Skeletal muscle tissue (tissue), 4 donors: ENCODE measurements around the gene DNAJB6. TPM values are rescaled to one million over a fixed set of nuclear protein-coding genes. Genes with fewer than 3 reads are reported as not detected.

Source experiments
- H3K27ac ChIP-seq: one replicate; pipeline ENCODE4 v1.7.0; 2013; ENCODE audit warnings: mild to moderate bottlenecking, low read depth, low read length, inconsistent platforms
- H3K27me3 ChIP-seq, 3 donors: one replicate each; pipeline ENCODE4 v1.7.0; 2013; ENCODE audit warnings: low read length in 3 of 3; ENCODE audit not compliant: control insufficient read depth in 3 of 3, insufficient read depth in 3 of 3
- H3K36me3 ChIP-seq, 3 donors: one replicate each; pipeline ENCODE4 v1.7.0; 2013; ENCODE audit warnings: low read length in 3 of 3; ENCODE audit not compliant: control insufficient read depth in 3 of 3, insufficient read depth in 3 of 3
- H3K4me1 ChIP-seq, 3 donors: one replicate each; pipeline ENCODE4 v1.7.0; 2013; ENCODE audit warnings: low read length in 3 of 3, mild to moderate bottlenecking in 3 of 3; ENCODE audit not compliant: control insufficient read depth in 3 of 3, insufficient read depth in 3 of 3
- H3K4me3 ChIP-seq, 3 donors: one replicate each; pipeline ENCODE4 v1.7.0; 2013; ENCODE audit warnings: low read length in 3 of 3
- H3K9ac ChIP-seq, 3 donors: one replicate each; pipeline ENCODE4 v1.7.0; 2013; ENCODE audit warnings: low read length in 3 of 3, mild to moderate bottlenecking in 3 of 3, moderate library complexity in 2 of 3, low read depth in 1 of 3
- H3K9me3 ChIP-seq, 3 donors: one replicate each; pipeline ENCODE4 v1.7.0; 2013; ENCODE audit warnings: low read length in 3 of 3; ENCODE audit not compliant: control insufficient read depth in 3 of 3
- total RNA-seq: library from RNA; depleted of rRNA; stranded (reverse); fragments of >200 nt; gene quantifications from one replicate; pipeline ENCODE4 v1.2.3, GENCODE V29; 2014
- donor health status: Osteomylitis.

Gene DNAJB6
- total RNA-seq, 1 donor from 2014 or later = 68.9 TPM

GRCh38 chr7:157299613-157300368 is 37.0 kb upstream of the DNAJB6 start:
- Histone ChIP-seq H3K4me3 (peak overlapping the region in 2 of 3 donors; percentile 15 to 49), H3K4me1 (peaks cover 3 to 13% (median 6%) of the 10 kb centered on the region in 3 donors), H3K9ac (no peak overlapping the region), H3K36me3 (no peaks in the 10 kb centered on the region), H3K27me3 (peaks cover 17 to 23% (median 19%) of the 10 kb centered on the region in 3 donors), H3K27ac (no peak overlapping the region), H3K9me3 (no peaks in the 10 kb centered on the region)

- Histone ChIP-seq H3K9ac (no peak overlapping the region), H3K27ac (no peak overlapping the region), H3K4me3 (peak overlapping the region in 2 of 3 donors; percentile 15 to 49), H3K4me1 (peaks cover 3 to 13% (median 6%) of the 10 kb centered on the region in 3 donors), H3K27me3 (peaks cover 17 to 23% (median 19%) of the 10 kb centered on the region in 3 donors), H3K36me3 (no peaks in the 10 kb centered on the region), H3K9me3 (no peaks in the 10 kb centered on the region)
Measured at GRCh38 chr7:157300369-157300825, 36.4 kb upstream of the DNAJB6 start.

DNA sequence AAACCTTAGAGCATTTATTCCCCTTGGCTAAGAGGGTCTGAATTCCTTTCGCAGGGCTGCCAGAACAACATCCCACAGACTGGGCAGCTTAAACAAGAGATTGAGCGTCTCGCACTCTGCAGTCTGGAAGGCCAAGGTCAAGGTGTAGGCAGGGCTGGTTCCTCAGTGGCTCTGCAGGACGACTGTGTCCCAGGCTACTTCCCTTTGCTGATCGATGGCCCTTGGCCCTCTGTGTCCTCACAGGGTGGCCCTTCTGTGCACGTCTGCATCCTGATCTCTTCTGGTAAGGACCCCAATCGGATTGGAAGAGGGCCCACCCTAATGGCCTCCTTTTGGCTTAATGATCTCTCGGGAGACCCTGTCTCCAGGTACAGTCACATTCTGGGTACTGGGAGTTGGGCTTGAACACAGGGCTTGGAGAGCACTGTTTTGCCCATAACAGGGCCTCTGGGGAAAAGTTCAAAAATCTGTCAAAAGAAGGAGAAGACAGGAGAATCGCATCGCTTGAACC is 35.1 kb upstream of the DNAJB6 start:
- no peak overlapping the region for H3K4me3 ChIP-seq
- no peaks in the 10 kb centered on the region for H3K9me3 ChIP-seq
- peak overlapping the region; percentile 57 for H3K27ac ChIP-seq
- H3K36me3 ChIP-seq = no peaks in the 10 kb centered on the region
- peaks cover 3 to 13% (median 6%) of the 10 kb centered on the region in 3 donors for H3K4me1 ChIP-seq
- H3K27me3 ChIP-seq = peaks cover 17 to 23% (median 19%) of the 10 kb centered on the region in 3 donors
- H3K9ac ChIP-seq = no peak overlapping the region

- no peak overlapping the region for H3K4me3 ChIP-seq
- H3K9ac ChIP-seq = no peak overlapping the region
- H3K36me3 ChIP-seq = no peaks in the 10 kb centered on the region
- H3K27me3 ChIP-seq = no peaks in the 10 kb centered on the region
- no peaks in the 10 kb centered on the region for H3K4me1 ChIP-seq
- H3K9me3 ChIP-seq = no peaks in the 10 kb centered on the region
- H3K27ac ChIP-seq = no peak overlapping the region
Measured at GRCh38 chr7:157306846-157307838, 29.7 kb upstream of the DNAJB6 start.

DNA sequence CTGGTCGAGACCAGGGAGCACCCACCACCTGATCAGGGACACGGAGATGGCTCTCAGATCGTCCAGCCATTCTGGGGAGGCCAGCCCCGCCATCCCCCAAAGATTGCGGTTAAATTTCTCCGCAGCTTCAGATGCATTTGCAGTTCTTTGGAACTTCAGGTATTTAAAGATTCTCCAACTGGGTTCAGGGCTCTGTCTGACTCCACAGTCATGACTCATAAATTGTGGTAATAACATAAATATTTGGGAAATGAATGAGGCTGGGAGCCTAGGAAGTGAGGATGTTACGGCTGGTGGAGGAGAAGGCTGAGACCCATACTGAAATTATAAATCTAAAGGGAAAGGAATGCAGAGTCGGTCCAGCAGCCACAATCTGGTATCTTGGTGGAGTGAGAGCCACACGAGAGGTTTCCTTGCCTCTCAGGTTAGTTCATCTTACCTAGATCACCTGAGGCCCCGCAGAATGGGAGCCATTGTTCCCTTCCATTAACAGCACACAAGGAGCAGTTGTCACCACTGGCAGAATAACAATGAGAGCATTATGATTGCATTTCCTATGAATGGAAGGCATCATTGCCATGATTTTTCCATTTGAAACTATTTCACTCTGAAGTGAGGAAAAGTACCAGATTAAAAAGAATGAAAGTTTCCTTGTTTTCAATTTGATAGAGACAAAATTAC is 26.7 kb upstream of the DNAJB6 start:
- H3K4me3 ChIP-seq = no peak overlapping the region
- no peak overlapping the region for H3K27ac ChIP-seq
- no peak overlapping the region for H3K9ac ChIP-seq
- no peaks in the 10 kb centered on the region for H3K36me3 ChIP-seq
- no peaks in the 10 kb centered on the region for H3K27me3 ChIP-seq
- no peaks in the 10 kb centered on the region for H3K9me3 ChIP-seq
- H3K4me1 ChIP-seq = no peaks in the 10 kb centered on the region

DNA sequence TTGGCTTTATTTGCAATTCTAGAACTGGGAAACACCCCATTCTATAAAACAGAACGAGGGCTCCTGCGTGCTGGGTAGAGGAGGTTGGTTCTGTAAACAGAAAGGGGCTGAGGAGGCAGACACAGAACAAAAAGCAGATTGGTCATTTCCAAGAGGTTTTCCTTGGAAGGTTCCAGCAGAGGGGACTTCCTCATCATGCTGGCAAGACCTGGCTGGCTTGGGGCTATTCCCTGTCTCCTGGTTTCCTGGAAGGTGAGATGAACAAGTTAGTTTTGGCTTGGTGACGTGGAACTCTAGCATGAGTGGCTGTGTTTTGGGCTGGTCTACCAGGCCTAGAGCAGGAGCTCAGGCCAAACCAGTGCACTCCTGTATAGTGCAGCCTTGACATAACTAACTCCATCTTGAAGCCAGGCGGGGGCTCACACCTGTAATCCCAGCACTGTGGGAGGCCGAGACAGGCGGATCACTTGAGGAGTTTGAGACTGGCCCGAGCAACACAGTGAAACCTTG is 26.1 kb upstream of the DNAJB6 start:
- Histone ChIP-seq H3K4me1 (no peaks in the 10 kb centered on the region), H3K9me3 (no peaks in the 10 kb centered on the region), H3K27ac (no peak overlapping the region), H3K4me3 (no peak overlapping the region), H3K27me3 (no peaks in the 10 kb centered on the region), H3K36me3 (no peaks in the 10 kb centered on the region), H3K9ac (no peak overlapping the region)

- no peaks in the 10 kb centered on the region for H3K9me3 ChIP-seq
- no peak overlapping the region for H3K4me3 ChIP-seq
- no peak overlapping the region for H3K27ac ChIP-seq
- no peaks in the 10 kb centered on the region for H3K27me3 ChIP-seq
- no peak overlapping the region for H3K9ac ChIP-seq
- H3K36me3 ChIP-seq = no peaks in the 10 kb centered on the region
- H3K4me1 ChIP-seq = no peaks in the 10 kb centered on the region
Measured at GRCh38 chr7:157312941-157313340, 23.9 kb upstream of the DNAJB6 start.

DNA sequence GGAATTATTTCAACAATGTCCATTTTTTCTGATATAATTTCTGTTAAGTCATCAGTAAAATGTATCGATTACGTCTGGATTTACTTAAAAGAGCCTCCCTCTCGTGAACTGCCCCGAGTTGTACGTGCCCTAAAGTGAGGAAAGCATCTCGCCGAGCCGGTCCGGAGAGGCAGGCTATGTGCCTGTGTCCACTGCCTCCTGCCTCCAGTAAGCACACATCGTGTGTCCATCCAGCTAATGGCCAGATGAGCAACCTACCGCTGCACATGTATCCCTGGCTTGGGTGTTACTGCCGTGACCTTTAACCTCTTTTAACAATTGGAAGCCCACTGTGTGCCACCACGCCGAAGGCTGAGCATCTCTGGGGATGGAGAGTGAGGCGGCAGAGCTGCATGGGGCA is 23.2 kb upstream of the DNAJB6 start:
- no peaks in the 10 kb centered on the region for H3K36me3 ChIP-seq
- H3K9ac ChIP-seq = no peak overlapping the region

DNA sequence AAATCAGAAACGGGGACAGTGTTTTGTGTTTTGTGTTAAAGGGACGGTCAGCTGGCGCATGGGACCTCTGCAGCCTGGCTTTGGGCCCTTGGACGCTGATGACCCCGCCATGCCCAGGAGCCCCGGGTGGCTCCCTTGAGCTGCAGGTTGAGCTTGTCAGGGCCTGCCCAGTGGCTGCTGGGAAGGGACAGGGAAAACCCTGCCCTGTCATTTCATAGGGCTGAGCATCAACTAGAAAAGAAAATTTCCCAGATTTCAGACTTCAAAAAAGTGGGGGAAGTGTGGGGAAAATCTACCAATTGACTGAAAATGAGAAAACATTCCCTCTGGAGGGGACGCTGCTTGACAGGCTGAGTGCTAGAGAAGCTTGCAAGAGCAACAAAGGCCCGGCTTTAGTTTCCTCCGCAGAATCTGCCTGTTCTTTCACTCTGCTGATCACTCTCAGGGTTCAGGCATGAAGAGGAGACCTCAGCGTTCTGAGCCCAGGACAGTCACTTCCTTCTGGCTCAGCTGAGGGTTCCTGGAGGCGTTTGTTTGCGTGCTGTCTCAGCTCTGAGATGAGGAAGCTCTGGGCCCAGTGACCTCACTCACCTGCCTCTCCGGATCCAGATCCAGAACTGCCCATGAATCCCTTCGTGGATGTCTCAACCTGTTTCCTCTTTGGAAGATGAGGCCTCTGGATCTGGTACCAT is 18.6 kb upstream of the DNAJB6 start:
- no peaks in the 10 kb centered on the region for H3K9me3 ChIP-seq
- no peak overlapping the region for H3K4me3 ChIP-seq
- no peak overlapping the region for H3K27ac ChIP-seq

More for the DNA sequence above, 23.2 kb upstream of the DNAJB6 start:
- no peaks in the 10 kb centered on the region for H3K4me1 ChIP-seq
- H3K27ac ChIP-seq = no peak overlapping the region
- no peak overlapping the region for H3K4me3 ChIP-seq
- H3K27me3 ChIP-seq = no peaks in the 10 kb centered on the region
- H3K9me3 ChIP-seq = no peaks in the 10 kb centered on the region

More for the DNA sequence above, 18.6 kb upstream of the DNAJB6 start:
- H3K36me3 ChIP-seq = no peaks in the 10 kb centered on the region
- H3K27me3 ChIP-seq = no peaks in the 10 kb centered on the region
- H3K4me1 ChIP-seq = peaks cover 0 to 5% (median 0%) of the 10 kb centered on the region in 3 donors
- no peak overlapping the region for H3K9ac ChIP-seq
